T47D (cell line): Measurements from ENCODE around the gene GATB.

ENCODE experiments used
- DNase-seq, 2 experiments: peaks; one replicate each; pipeline versions ENCODE4 v3.0.0 to v3.0.0-alpha.2; 2011 to 2012; ENCODE audit warnings: low read depth in 1 of 2, low spot score in 1 of 2
- JUND ChIP-seq: IDR thresholded peaks from 2 replicates; pipeline ENCODE4 v1.6.1; 2012; ENCODE audit warnings: low read depth
- in situ Hi-C: cut with HindIII; loops from 2 replicates; pipeline ENCODE4 v1.10.0; 2016; ENCODE audit warnings: low sequenced_read_pairs, low pct_unique_long_range_greater_than_20kb

GATB gene

GRCh38 chr4:151700566-151701316 is 60.1 kb downstream of the GATB start:
- no peak for DNase-seq
- no peak for TF ChIP-seq JUND
- in situ Hi-C loops: no loop called here

GRCh38 chr4:151698213-151698612 is 62.6 kb downstream of the GATB start:
- in situ Hi-C loops: no loop called here
- DNase-seq: no peak
- TF ChIP-seq JUND: no peak

- no peak for DNase-seq
- in situ Hi-C loops: no loop called here
- TF ChIP-seq JUND: no peak
These were observed 65.7 kb downstream of the GATB start for GRCh38 chr4:151694961-151695720.

- TF ChIP-seq JUND: no peak
- in situ Hi-C loops: no loop called here
- DNase-seq: no peak
These were observed 67.8 kb downstream of the GATB start for GRCh38 chr4:151692821-151693673.

- in situ Hi-C loops: no loop called here
- no peak for TF ChIP-seq JUND
- no peak for DNase-seq
These were observed 68.4 kb downstream of the GATB start for GRCh38 chr4:151692443-151692782.

GRCh38 chr4:151691639-151692442 is 69.0 kb downstream of the GATB start:
- TF ChIP-seq JUND: no peak
- in situ Hi-C loops: no loop called here
- DNase-seq: no peak

- no peak for DNase-seq
- TF ChIP-seq JUND: no peak
- in situ Hi-C loops: no loop called here
These were observed 69.9 kb downstream of the GATB start for GRCh38 chr4:151690876-151691275.

- TF ChIP-seq JUND: no peak
- peak in 1 of 2 experiments; percentile 6 for DNase-seq
- in situ Hi-C loops: no loop called here
These were observed 70.5 kb downstream of the GATB start for GRCh38 chr4:151690164-151690870.

GRCh38 chr4:151689211-151689991 is 71.4 kb downstream of the GATB start:
- in situ Hi-C loops: no loop called here
- no peak for TF ChIP-seq JUND
- DNase-seq: no peak

- no peak for DNase-seq
- in situ Hi-C loops: no loop called here
- TF ChIP-seq JUND: no peak
These were observed 72.1 kb downstream of the GATB start for GRCh38 chr4:151688785-151689043.
